A549 (cell line): ENCODE measurements around the gene DDX27.

Source experiments
- CBX8 ChIP-seq: fragments of 200-600 bp; sonication (generic); IDR thresholded peaks from 2 replicates; pipeline ENCODE4 v1.6.1; 2016
- CEBPB ChIP-seq, 2 experiments: fragments of >200 bp in 1 of 2; sonication (Bioruptor Twin) in 1 of 2; formaldehyde crosslinking in 1 of 2; IDR thresholded peaks; 2 replicates each; pipeline ENCODE4 v1.6.1; 2012 to 2016
- CTCF ChIP-seq: fragments of >200 bp; sonication (Bioruptor Twin); formaldehyde crosslinking; IDR thresholded peaks from 3 replicates; pipeline ENCODE4 v1.5.1; 2016
- EP300 ChIP-seq, 2 experiments: fragments of >200 bp; sonication (Bioruptor Twin); formaldehyde crosslinking; IDR thresholded peaks; 2 replicates in 1 of 2; 3 replicates in 1 of 2; pipeline ENCODE4 v1.6.1; 2016 to 2017
- HEYL ChIP-seq: fragments of 250-450 bp; sonication (Bioruptor Pico); IDR thresholded peaks from 2 replicates; pipeline ENCODE4 v1.8.0; 2021; ENCODE audit warnings: mild to moderate bottlenecking, moderate library complexity
- MAFK ChIP-seq: fragments of 450-650 bp; IDR thresholded peaks from 2 replicates; pipeline ENCODE4 v1.6.1; 2014; ENCODE audit not compliant: partially characterized antibody
- MAX ChIP-seq: IDR thresholded peaks from 2 replicates; pipeline ENCODE4 v1.6.1; 2012
- PBX3 ChIP-seq: IDR thresholded peaks from 2 replicates; pipeline ENCODE4 v1.6.1; 2012
- RCOR1 ChIP-seq: fragments of 150-350 bp; IDR thresholded peaks from 2 replicates; pipeline ENCODE4 v1.6.1; 2014; ENCODE audit warnings: antibody characterized with exemption, low read length, low read depth
- REST ChIP-seq: fragments of 200-600 bp; sonication (generic); IDR thresholded peaks from 2 replicates; pipeline ENCODE4 v1.6.1; 2016; ENCODE audit warnings: antibody characterized with exemption, mild to moderate bottlenecking, moderate library complexity
- ZFP36 ChIP-seq: fragments of 450-650 bp; IDR thresholded peaks from 2 replicates; pipeline ENCODE4 v1.6.1; 2014; ENCODE audit warnings: borderline replicate concordance; ENCODE audit not compliant: partially characterized antibody

- no peak for TF ChIP-seq EP300 (IDR thresholded peaks at IDR 0.05)
- TF ChIP-seq MAFK: no peak
- TF ChIP-seq PBX3: no peak
- no peak for TF ChIP-seq HEYL (CRISPR knock-in tag)
- TF ChIP-seq CTCF: no peak
- no peak for TF ChIP-seq CBX8
- no peak for TF ChIP-seq RCOR1
- TF ChIP-seq REST: no peak
- TF ChIP-seq MAX: peak; percentile 34; the same call in 1 of the 2 replicates
- no peak for TF ChIP-seq CEBPB (IDR thresholded peaks at IDR 0.05)
- TF ChIP-seq ZFP36: no peak
Measured at GRCh38 chr20:49281059-49281912, 62.1 kb downstream of the DDX27 start.
